ENCODE results near the gene MAPKBP1. TPM values are rescaled to one million over a fixed set of nuclear protein-coding genes. Genes with fewer than 3 reads are reported as not detected.

The MAPKBP1 gene
- total RNA-seq, 2 donors from 2014 or later = 30.6 to 53.2 TPM

DNA sequence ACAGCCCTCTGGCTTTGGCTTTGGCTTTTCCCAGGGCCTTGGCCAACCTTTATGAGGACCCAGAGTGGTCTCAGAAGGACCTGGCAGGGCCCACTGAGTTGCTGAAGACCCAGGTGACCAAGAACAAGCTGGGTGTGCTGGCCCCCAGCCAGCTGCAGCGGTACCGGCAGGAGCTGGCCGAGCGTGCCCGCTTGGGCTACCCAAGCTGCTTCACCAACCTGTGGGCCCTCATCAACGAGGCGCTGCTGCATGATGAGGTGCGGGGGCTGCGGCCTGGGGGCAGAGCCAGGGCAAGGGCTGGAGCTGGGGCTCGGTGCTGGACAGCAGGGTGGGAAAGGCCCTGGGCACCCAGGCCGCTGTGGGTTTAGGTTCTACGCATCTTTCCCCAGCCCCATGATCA, 70.5 kb downstream of the MAPKBP1 start:
- H3K4me1 Mint-ChIP-seq (ENCODE audit: low read depth in 2 of 2) = no peaks in the 10 kb centered on the region
- ATAC-seq = no peak
- no peak for DNase-seq (ENCODE audit: low spot score)
- H3K27me3 Mint-ChIP-seq = no peaks in the 10 kb centered on the region
- H3K9me3 Mint-ChIP-seq = no peaks in the 10 kb centered on the region
- H3K27ac Mint-ChIP-seq = no peak overlapping the region
- no peak overlapping the region for H3K4me3 Mint-ChIP-seq
- H3K36me3 Mint-ChIP-seq = peaks cover 4% of the 10 kb centered on the region

DNA sequence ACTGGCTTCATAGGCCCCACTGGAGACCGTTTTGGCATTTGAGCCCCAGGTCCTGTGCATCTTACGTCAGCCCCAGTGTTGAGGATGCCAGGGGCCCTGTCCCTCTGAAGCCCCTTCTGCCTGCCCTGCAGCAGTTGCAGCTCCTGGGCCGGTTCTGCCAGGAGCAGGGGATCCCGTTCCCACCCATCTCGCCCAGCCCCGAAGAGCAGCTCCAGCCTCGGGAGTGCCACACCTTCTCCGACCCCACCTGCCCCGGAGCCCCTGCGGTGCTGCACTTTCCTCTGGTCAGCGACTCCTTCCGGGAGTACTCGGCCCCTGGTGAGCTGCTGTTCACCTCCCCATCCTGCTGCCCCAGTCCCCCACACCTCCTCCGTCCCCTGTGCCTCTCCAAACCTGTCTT, 72.9 kb downstream of the MAPKBP1 start:
- Mint-ChIP-seq H3K36me3 (peaks cover 4% of the 10 kb centered on the region), H3K27me3 (no peaks in the 10 kb centered on the region), H3K27ac (no peak overlapping the region), H3K4me1 (ENCODE audit: low read depth in 2 of 2) (no peaks in the 10 kb centered on the region), H3K9me3 (no peaks in the 10 kb centered on the region), H3K4me3 (no peak overlapping the region)
- ATAC-seq (no peak), DNase-seq (ENCODE audit: low spot score) (no peak)

DNA sequence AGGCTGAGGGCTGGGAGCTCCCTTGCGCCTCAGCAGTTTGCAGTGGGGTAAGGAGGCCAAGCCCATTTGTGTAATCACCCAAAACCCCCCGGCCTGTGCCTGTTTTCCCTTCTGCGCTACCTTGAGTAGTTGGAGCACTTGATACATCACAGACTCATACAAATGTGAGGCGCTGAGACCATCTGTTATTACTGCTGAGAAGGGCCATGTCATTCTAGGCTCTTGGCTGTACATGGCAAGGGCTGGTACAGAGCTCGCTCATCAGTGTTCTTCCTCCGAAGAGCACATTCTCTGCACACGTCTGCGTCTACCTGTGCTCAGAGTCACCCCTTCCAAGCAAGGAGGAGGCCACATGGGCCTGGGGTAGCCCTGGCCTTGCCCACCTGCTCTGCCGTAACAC, 73.7 kb downstream of the MAPKBP1 start:
- Mint-ChIP-seq H3K36me3 (peaks cover 4% of the 10 kb centered on the region), H3K27me3 (no peaks in the 10 kb centered on the region)

GRCh38 chr15:41848631-41849030, 74.3 kb downstream of the MAPKBP1 start:
- no peaks in the 10 kb centered on the region for H3K9me3 Mint-ChIP-seq
- no peak overlapping the region for H3K4me3 Mint-ChIP-seq
- no peak for ATAC-seq
- H3K4me1 Mint-ChIP-seq (ENCODE audit: low read depth in 2 of 2) = no peaks in the 10 kb centered on the region
- H3K27me3 Mint-ChIP-seq = no peaks in the 10 kb centered on the region
- H3K27ac Mint-ChIP-seq = no peak overlapping the region
- DNase-seq (ENCODE audit: low spot score) = no peak
- H3K36me3 Mint-ChIP-seq = peaks cover 4% of the 10 kb centered on the region

More for the DNA sequence above, 73.7 kb downstream of the MAPKBP1 start:
- ATAC-seq (no peak), DNase-seq (ENCODE audit: low spot score) (no peak)
- Mint-ChIP-seq H3K4me1 (ENCODE audit: low read depth in 2 of 2) (no peaks in the 10 kb centered on the region), H3K4me3 (no peak overlapping the region), H3K27ac (no peak overlapping the region), H3K9me3 (no peaks in the 10 kb centered on the region)

DNA sequence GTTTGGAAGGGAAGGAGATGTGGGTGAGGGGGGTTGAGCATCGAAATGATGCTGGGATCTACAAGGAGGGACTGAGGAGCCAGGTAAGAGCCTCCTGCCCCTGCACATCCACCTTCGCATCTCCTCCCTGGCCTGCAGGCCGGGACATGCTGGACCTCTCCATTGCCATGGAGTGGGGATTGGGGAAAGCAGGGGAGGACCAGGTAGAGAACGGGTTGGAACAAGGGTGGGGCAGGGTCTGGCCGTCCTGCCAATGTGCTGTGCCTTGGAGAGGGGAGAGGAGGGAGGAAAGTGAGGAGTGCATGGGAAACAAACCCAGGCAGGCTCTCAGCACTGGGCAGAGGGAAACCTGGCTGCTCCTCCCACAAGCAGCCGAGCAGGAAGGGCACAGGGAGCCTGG, 74.9 kb downstream of the MAPKBP1 start:
- ATAC-seq = no peak
- Mint-ChIP-seq H3K27ac (no peak overlapping the region), H3K27me3 (no peaks in the 10 kb centered on the region), H3K36me3 (peaks cover 4% of the 10 kb centered on the region), H3K4me3 (no peak overlapping the region), H3K4me1 (ENCODE audit: low read depth in 2 of 2) (no peaks in the 10 kb centered on the region), H3K9me3 (no peaks in the 10 kb centered on the region)
- DNase-seq (ENCODE audit: low spot score) = no peak

- no peak for ATAC-seq
- Mint-ChIP-seq H3K27me3 (no peaks in the 10 kb centered on the region), H3K27ac (no peak overlapping the region), H3K4me1 (ENCODE audit: low read depth in 2 of 2) (no peaks in the 10 kb centered on the region), H3K36me3 (peaks cover 4% of the 10 kb centered on the region), H3K9me3 (no peaks in the 10 kb centered on the region), H3K4me3 (no peak overlapping the region)
- no peak for DNase-seq (ENCODE audit: low spot score)
Measured at GRCh38 chr15:41849861-41850260, 75.6 kb downstream of the MAPKBP1 start.

DNA sequence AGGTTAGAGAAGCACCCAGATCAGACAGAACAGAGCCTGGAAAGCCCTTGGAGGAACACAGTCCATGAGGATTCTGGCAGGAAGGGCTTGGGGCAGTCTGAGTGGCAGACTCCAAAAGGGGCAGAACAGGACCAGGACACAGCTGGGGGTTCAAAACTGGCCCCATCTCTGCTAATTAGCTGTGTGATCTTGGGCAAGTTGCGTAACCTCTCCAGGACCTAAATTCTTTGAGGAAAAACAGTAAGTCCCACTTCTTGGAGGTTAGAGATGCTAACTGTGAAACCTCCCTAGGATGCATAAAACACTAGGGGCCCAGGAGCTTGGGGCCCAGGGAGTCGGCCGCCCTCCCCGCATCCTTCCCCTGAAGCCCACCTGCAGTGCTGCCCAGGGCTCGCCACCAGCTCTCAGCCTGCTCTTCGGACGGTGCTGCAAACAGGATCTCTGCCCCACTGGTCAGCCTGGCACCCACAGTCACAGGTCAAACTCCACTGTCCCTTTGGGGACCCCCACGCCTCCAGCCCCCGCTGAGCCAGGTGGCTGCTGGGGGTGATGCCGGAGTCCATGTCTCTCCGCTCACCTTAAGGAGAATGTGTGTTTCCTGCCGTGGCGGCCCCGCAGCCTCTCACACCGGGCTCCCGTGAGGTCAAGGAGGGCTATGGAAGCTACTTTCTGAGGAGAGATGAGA, 76.3 kb downstream of the MAPKBP1 start:
- Mint-ChIP-seq H3K4me3 (no peak overlapping the region), H3K9me3 (no peaks in the 10 kb centered on the region), H3K4me1 (ENCODE audit: low read depth in 2 of 2) (no peaks in the 10 kb centered on the region), H3K36me3 (peaks cover 4% of the 10 kb centered on the region), H3K27ac (no peak overlapping the region), H3K27me3 (no peaks in the 10 kb centered on the region)
- ATAC-seq = no peak
- no peak for DNase-seq (ENCODE audit: low spot score)

DNA sequence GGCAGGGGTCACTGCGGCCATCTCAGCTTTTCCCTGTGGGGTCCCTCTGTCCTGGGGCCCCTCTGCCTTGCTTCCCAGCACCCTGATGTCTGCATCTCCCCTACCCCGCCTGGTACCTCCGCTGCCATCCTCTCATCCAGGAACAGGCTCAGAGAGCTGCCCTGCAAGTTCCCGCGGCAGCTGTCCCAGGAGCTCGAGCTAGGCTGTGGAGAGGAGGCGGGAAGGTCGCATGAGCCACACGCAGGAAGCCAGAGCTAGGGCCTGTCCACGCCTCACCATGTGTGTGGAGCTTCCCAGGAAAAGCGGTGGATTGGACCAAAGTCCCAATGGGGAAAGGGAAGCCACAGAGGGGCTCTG, 76.9 kb downstream of the MAPKBP1 start:
- Mint-ChIP-seq H3K9me3 (no peaks in the 10 kb centered on the region), H3K4me1 (ENCODE audit: low read depth in 2 of 2) (no peaks in the 10 kb centered on the region), H3K4me3 (no peak overlapping the region), H3K27me3 (no peaks in the 10 kb centered on the region), H3K27ac (no peak overlapping the region), H3K36me3 (peaks cover 4% of the 10 kb centered on the region)
- no peak for DNase-seq (ENCODE audit: low spot score)
- ATAC-seq = no peak

- no peaks in the 10 kb centered on the region for H3K9me3 Mint-ChIP-seq
- H3K27ac Mint-ChIP-seq = no peak overlapping the region
- no peak overlapping the region for H3K4me3 Mint-ChIP-seq
- no peaks in the 10 kb centered on the region for H3K4me1 Mint-ChIP-seq (ENCODE audit: low read depth in 2 of 2)
- H3K27me3 Mint-ChIP-seq = no peaks in the 10 kb centered on the region
- ATAC-seq = no peak
- peaks cover 4% of the 10 kb centered on the region for H3K36me3 Mint-ChIP-seq
- DNase-seq (ENCODE audit: low spot score) = no peak
Measured at GRCh38 chr15:41851755-41852370, 77.6 kb downstream of the MAPKBP1 start.

DNA sequence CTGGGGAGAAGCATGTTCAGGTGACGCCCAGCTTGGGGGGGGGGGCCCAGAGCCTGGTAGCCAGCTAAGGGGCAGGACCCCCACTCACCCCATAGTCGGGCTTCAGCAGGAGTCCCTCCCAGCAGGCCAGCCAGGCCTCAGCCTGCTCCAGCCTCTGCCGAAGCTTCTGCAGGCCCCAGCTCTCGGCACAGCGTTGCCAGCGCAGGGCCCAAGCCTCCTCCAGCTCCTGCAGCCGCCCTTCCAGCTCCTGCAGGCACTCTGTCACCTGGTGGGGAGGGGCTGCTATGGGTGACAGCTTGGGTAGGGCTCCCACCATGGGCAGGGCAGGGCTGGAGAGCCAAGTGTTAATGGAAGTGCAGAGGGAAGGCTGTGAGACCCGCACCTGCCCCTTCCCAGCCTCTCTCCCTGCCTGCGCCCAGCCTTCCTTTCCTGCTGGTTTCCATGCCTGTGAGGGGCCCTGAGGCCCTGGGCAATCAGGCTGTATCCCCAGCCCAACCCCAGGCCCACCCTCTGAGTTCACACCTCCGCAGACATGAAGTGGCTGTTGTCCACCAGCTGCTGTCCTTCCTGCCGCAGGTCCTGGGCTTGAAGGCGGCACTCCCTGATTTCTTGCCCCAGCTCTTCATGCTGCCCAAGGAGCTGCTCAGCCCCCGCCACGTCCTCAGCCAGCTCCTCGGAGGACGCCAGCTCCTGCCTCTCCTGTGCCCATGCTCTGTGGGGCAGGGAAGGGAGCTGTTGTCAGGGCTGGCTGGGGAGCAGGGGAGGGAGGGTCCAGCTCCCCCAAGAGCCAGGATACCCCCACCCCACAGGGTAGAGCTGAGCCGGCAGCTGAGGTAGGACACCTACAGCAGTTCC, 78.7 kb downstream of the MAPKBP1 start:
- Mint-ChIP-seq H3K4me3 (no peak overlapping the region), H3K36me3 (peaks cover 4% of the 10 kb centered on the region), H3K9me3 (no peaks in the 10 kb centered on the region), H3K27me3 (no peaks in the 10 kb centered on the region), H3K4me1 (ENCODE audit: low read depth in 2 of 2) (no peaks in the 10 kb centered on the region), H3K27ac (no peak overlapping the region)
- no peak for ATAC-seq
- no peak for DNase-seq (ENCODE audit: low spot score)

- no peaks in the 10 kb centered on the region for H3K27me3 Mint-ChIP-seq
- no peak for ATAC-seq
- H3K4me3 Mint-ChIP-seq = no peak overlapping the region
Measured at GRCh38 chr15:41853831-41854230, 79.5 kb downstream of the MAPKBP1 start.

GRCh38 chr15:41854443-41854842, 80.2 kb downstream of the MAPKBP1 start:
- no peak for ATAC-seq
- H3K4me3 Mint-ChIP-seq = no peak overlapping the region
- H3K27me3 Mint-ChIP-seq = no peaks in the 10 kb centered on the region
- no peaks in the 10 kb centered on the region for H3K4me1 Mint-ChIP-seq (ENCODE audit: low read depth in 2 of 2)
- no peak overlapping the region for H3K27ac Mint-ChIP-seq
- no peak for DNase-seq (ENCODE audit: low spot score)
- H3K9me3 Mint-ChIP-seq = no peaks in the 10 kb centered on the region
- no peaks in the 10 kb centered on the region for H3K36me3 Mint-ChIP-seq

More at GRCh38 chr15:41853831-41854230, 79.5 kb downstream of the MAPKBP1 start:
- Mint-ChIP-seq H3K4me1 (ENCODE audit: low read depth in 2 of 2) (no peaks in the 10 kb centered on the region), H3K36me3 (no peaks in the 10 kb centered on the region), H3K9me3 (no peaks in the 10 kb centered on the region), H3K27ac (no peak overlapping the region)
- DNase-seq (ENCODE audit: low spot score) = no peak

DNA sequence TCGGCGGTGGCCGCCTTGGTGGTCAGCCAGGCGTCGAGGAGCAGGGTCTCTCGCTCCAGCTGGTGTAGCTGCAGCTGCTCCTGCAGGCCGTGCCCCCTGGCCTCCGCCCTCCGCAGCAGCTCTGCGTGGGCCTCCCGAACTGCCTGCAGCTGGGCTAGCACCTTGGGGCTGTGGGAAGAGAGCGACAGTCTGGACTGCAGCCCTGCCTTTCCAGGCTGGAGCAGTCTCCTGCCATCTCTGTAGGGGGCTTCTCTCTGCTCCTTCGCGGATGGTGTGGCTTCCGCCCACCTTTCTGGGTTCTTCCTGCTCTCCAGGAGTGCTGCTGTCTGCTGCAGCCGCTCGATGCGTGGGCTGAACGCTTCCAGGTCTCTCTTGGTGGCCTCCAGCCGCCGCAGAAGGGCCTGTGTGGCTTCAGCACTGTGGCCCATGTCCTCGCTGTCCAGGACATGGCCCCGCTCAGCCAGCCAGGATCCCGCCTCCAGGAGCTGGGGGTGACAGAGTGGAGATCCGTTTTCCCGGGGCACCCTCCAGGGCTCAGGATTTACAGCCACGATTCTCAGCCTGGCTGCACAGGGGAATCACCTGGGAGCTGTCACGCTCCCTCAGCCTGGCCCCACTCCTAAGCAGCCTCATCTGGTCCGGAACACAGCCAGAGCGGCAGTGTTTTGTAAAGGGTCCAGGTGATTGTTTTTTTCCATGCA, 81.1 kb downstream of the MAPKBP1 start:
- Mint-ChIP-seq H3K27ac (no peak overlapping the region), H3K4me1 (ENCODE audit: low read depth in 2 of 2) (no peaks in the 10 kb centered on the region), H3K36me3 (no peaks in the 10 kb centered on the region), H3K9me3 (no peaks in the 10 kb centered on the region), H3K4me3 (no peak overlapping the region), H3K27me3 (no peaks in the 10 kb centered on the region)
- no peak for DNase-seq (ENCODE audit: low spot score)
- no peak for ATAC-seq

DNA sequence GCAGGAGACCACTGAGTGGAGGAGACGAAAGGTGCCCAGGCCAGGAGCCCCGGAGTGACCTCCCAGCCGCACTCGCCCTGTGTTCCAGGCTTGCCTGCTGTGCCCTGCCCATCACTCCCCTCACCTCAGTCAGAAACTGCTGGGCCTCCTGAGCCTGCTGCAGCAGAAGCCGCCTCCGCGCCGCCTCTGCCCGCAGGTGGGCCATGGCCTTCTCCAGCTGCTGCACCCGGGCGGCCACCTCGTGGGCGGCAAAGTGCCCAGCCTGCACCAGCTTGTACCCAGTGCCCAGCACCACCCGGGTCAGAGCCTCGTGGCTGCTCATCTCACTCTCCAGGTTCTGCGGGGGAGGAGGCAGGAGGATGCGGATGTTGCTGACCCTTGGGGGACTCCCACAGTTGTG, 82.0 kb downstream of the MAPKBP1 start:
- Mint-ChIP-seq H3K36me3 (no peaks in the 10 kb centered on the region), H3K4me3 (no peak overlapping the region), H3K27ac (no peak overlapping the region), H3K4me1 (ENCODE audit: low read depth in 2 of 2) (no peaks in the 10 kb centered on the region), H3K27me3 (no peaks in the 10 kb centered on the region), H3K9me3 (no peaks in the 10 kb centered on the region)
- DNase-seq (ENCODE audit: low spot score) = no peak
- no peak for ATAC-seq

Measured in natural killer cell treated with Interleukin-12 subunit alpha and Interleukin-12 subunit beta and Interleukin-15 and Interleukin-18, amount 100 ng/mL, for 72 hours (primary cell).